A673 (cell line): Measurements from ENCODE around the gene LY6G5C. TPM values are rescaled to one million over a fixed set of nuclear protein-coding genes. Genes with fewer than 3 reads are reported as not detected.

Experiments
- BruUV-seq: library from RNA; stranded (reverse); fragments of 400-500 nt; replicated peaks from 2 replicates; lab custom pipeline; 2021; lab: Mats Ljungman, UMichigan
- CTCF ChIA-PET: fragments of 300-600 bp; sonication (Branson Sonifier 250); formaldehyde crosslinking; loops from one replicate; lab custom pipeline; 2022; ENCODE audit warnings: antibody characterized with exemption; lab: Charles Lee
- POLR2A ChIA-PET: fragments of 300-600 bp; sonication (Branson Sonifier 250); formaldehyde crosslinking; loops from one replicate; lab custom pipeline; 2022; ENCODE audit warnings: antibody characterized with exemption; ENCODE audit not compliant: low non-redundant PET; lab: Charles Lee
- DNase-seq: peaks from one replicate; pipeline ENCODE4 v3.0.0-alpha.2; 2015; ENCODE audit warnings: low spot score
- H3K27ac ChIP-seq: fragments of 200-600 bp; sonication (generic); 2 replicates; pipeline ENCODE4 v1.5.1; 2016; ENCODE audit warnings: mixed run types, low read depth, mild to moderate bottlenecking, mixed read lengths, antibody characterized with exemption, low read length; ENCODE audit not compliant: poor library complexity, severe bottlenecking
- H3K27me3 ChIP-seq: fragments of 200-600 bp; sonication (generic); replicated peaks from 2 replicates; pipeline ENCODE4 v1.6.1; 2017; ENCODE audit warnings: mixed run types, low read depth, mild to moderate bottlenecking, mixed read lengths, antibody characterized with exemption, low read length; ENCODE audit not compliant: insufficient read depth, poor library complexity
- H3K36me3 ChIP-seq: fragments of 200-600 bp; sonication (generic); 2 replicates; pipeline ENCODE4 v1.6.1; 2016; ENCODE audit warnings: mixed run types, mild to moderate bottlenecking, mixed read lengths, antibody characterized with exemption, low read length; ENCODE audit not compliant: insufficient read depth, poor library complexity, severe bottlenecking
- H3K4me1 ChIP-seq: fragments of 200-600 bp; sonication (generic); 2 replicates; pipeline ENCODE4 v1.6.1; 2017; ENCODE audit warnings: mixed run types, mild to moderate bottlenecking, mixed read lengths, antibody characterized with exemption, low read length; ENCODE audit not compliant: insufficient read depth, poor library complexity, severe bottlenecking
- H3K4me3 ChIP-seq: fragments of 200-600 bp; sonication (generic); 2 replicates; pipeline ENCODE4 v1.5.1; 2016; ENCODE audit warnings: low read depth, mixed run types, mild to moderate bottlenecking, mixed read lengths, low read length; ENCODE audit not compliant: poor library complexity, severe bottlenecking
- H3K9me3 ChIP-seq: fragments of 200-600 bp; sonication (generic); 2 replicates; pipeline ENCODE4 v1.6.1; 2016; ENCODE audit warnings: mixed run types, low read depth, mild to moderate bottlenecking, mixed read lengths, antibody characterized with exemption, low read length; ENCODE audit not compliant: poor library complexity, severe bottlenecking
- EZH2 ChIP-seq: fragments of 200-600 bp; sonication (generic); IDR thresholded peaks from 2 replicates; pipeline ENCODE4 v1.6.1; 2017; ENCODE audit warnings: borderline replicate concordance, low read depth, mild to moderate bottlenecking, mixed read lengths, antibody characterized with exemption, low read length; ENCODE audit not compliant: poor library complexity, severe bottlenecking
- intact Hi-C: fragments of 100-400 bp; cut with micrococcal nuclease; formaldehyde crosslinking; loops from one replicate; pipeline ENCODE4 v1.10.0; 2022; ENCODE audit not compliant: unreplicated experiment
- total RNA-seq: library from RNA; stranded (reverse); gene quantifications from 2 replicates; pipeline ENCODE4 v1.2.3, GENCODE V29; 2021
- TF ChIP-seq, protein P1 (sequence below): fragments of 300-800, 200-600 bp; sonication (generic); conservative IDR thresholded peaks from 2 replicates; pipeline ENCODE4 v1.5.1; 2017; ENCODE audit warnings: low read depth, mild to moderate bottlenecking, antibody characterized with exemption, low read length, moderate library complexity, mixed read lengths

The LY6G5C gene
- total RNA-seq, 1 experiment from 2014 or later = 6.8 TPM

DNA sequence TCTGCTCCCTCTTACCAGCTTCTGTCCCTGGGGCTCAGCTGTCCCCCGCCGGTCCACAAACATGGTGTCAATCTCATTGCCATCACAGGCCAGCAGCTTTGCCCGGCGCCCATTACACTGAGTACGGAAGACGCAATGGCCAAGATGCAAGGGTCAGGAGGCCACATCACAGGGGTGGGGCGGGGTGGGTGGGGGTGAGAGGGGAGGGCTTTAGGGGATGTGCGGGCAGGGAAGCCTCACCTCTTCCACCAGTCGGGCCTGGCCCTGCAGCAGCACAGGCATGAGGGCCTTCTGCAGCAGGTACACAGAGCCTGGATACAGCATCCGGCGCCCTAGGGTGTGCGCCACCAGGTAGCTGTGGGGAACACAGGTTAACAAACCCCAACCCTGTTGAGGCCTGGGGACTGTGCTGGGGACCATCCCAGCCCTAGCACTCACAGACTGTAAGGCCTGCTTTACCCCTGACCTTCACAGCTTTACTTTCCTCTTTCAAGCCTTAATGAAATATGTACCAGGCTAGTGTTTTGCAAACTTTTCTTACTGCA lies 10.8 kb upstream of the LY6G5C start:
- CTCF ChIA-PET = no interaction called here
- no peak overlapping the region for H3K27ac ChIP-seq
- H3K36me3 ChIP-seq = peaks cover 34% of the 10 kb centered on the region
- H3K27me3 ChIP-seq = no peaks in the 10 kb centered on the region
- H3K9me3 ChIP-seq = no peaks in the 10 kb centered on the region
- intact Hi-C loops = no loop called here
- TF ChIP-seq, protein P1, sequence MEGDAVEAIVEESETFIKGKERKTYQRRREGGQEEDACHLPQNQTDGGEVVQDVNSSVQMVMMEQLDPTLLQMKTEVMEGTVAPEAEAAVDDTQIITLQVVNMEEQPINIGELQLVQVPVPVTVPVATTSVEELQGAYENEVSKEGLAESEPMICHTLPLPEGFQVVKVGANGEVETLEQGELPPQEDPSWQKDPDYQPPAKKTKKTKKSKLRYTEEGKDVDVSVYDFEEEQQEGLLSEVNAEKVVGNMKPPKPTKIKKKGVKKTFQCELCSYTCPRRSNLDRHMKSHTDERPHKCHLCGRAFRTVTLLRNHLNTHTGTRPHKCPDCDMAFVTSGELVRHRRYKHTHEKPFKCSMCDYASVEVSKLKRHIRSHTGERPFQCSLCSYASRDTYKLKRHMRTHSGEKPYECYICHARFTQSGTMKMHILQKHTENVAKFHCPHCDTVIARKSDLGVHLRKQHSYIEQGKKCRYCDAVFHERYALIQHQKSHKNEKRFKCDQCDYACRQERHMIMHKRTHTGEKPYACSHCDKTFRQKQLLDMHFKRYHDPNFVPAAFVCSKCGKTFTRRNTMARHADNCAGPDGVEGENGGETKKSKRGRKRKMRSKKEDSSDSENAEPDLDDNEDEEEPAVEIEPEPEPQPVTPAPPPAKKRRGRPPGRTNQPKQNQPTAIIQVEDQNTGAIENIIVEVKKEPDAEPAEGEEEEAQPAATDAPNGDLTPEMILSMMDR = no peak
- TF ChIP-seq EZH2 = no peak
- no peak overlapping the region for H3K4me3 ChIP-seq
- BruUV-seq = no TSS peak
- POLR2A ChIA-PET = no interaction called here
- H3K4me1 ChIP-seq = no peaks in the 10 kb centered on the region
- no peak for DNase-seq

DNA sequence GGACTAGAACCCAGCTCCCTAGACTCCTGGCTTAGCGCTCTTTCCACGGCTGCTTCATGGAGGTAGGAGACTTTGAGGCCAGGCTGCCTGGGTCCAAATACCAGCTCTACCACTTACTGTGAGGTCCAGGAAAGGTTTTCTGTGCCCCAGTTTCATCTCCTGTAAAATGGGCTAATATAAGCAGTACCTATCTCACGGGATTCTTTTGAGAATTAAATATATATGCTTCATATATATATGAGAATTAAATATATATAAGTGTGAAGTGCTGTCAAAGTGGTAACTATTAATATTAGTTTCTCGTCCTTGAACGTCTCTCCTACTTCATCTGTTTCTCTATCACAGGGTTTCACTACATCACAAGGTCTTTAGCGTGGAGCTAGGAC lies 10.2 kb upstream of the LY6G5C start:
- intact Hi-C loops = no loop called here

DNA sequence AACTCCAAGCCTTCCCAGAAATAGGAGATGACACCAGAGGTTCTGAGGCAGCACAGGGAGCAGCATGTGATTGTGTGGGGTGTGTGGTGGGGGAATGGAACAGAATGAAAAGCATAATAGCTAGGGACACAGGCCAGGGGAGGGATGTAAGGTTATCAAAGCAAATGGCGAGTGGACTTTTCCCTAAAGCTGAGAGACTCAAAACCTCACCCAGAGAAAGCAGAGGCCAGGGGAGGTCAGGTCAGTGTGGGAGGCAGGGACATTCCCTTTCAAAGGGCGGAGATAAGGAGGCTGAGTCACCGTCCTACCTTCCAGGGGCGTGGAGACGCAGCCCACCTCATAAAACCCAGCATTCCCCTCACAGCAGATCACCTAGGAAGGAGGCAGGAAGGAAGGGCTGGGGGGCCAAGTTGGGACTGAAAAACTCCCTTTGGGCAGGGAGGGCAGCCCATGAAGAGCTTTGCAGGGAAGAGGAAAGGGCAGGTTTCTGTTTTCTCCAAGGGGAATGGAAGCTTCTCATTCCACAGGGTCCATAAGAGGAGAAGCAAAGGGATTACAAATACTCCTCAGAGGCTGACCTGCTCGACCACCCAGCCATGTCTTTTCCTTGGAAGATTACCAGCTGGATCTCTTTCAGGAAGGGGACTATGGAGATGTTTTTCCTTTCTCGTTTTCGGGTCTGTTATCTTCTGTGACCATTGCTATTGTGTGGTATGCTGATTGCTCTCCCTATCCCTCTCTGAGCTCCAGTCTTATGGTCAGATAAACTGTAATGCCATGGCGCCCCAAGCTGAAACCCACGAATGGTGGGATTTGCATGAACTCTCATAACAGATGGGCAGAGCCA lies 9.6 kb upstream of the LY6G5C start:
- H3K4me1 ChIP-seq = no peaks in the 10 kb centered on the region
- TF ChIP-seq EZH2 = no peak
- TF ChIP-seq, protein P1 = no peak
- peaks cover 30% of the 10 kb centered on the region for H3K36me3 ChIP-seq
- BruUV-seq = no TSS peak
- ChIA-PET CTCF (interaction anchor here (0.6 kb wide), 1 partner anchor 39 kb away, joined by 3 read pairs; no protein-coding TSS in a partner anchor), POLR2A (no interaction called here)
- intact Hi-C loops = no loop called here
- no peaks in the 10 kb centered on the region for H3K9me3 ChIP-seq
- H3K27ac ChIP-seq = no peak overlapping the region
- H3K27me3 ChIP-seq = no peaks in the 10 kb centered on the region
- H3K4me3 ChIP-seq = no peak overlapping the region
- no peak for DNase-seq

More for the DNA sequence above, 10.2 kb upstream of the LY6G5C start:
- POLR2A ChIA-PET = no interaction called here
- no peak for DNase-seq
- Histone ChIP-seq H3K27ac (no peak overlapping the region), H3K4me3 (no peak overlapping the region), H3K36me3 (peaks cover 30% of the 10 kb centered on the region), H3K4me1 (no peaks in the 10 kb centered on the region), H3K9me3 (no peaks in the 10 kb centered on the region), H3K27me3 (no peaks in the 10 kb centered on the region)
- CTCF ChIA-PET = interaction anchor here (0.6 kb wide), 1 partner anchor 39 kb away, joined by 3 read pairs; no protein-coding TSS in a partner anchor
- TF ChIP-seq, protein P1 = no peak
- no peak for TF ChIP-seq EZH2
- BruUV-seq = no TSS peak
